ENCODE results near the gene MAPK8IP3.

The MAPK8IP3 gene

GRCh38 chr16:1776672-1776955 is 70.6 kb downstream of the MAPK8IP3 start:
- no peak for DNase-seq

GRCh38 chr16:1776991-1777374 is 71.0 kb downstream of the MAPK8IP3 start:
- DNase-seq = no peak

GRCh38 chr16:1777375-1778199 is 71.6 kb downstream of the MAPK8IP3 start:
- DNase-seq = no peak

- no peak for DNase-seq
Observed at GRCh38 chr16:1778200-1779179, 72.5 kb downstream of the MAPK8IP3 start.

GRCh38 chr16:1779234-1779701 is 73.3 kb downstream of the MAPK8IP3 start:
- no peak for DNase-seq

GRCh38 chr16:1779741-1780676 is 74.0 kb downstream of the MAPK8IP3 start:
- no peak for DNase-seq

GRCh38 chr16:1780677-1781072 is 74.7 kb downstream of the MAPK8IP3 start:
- no peak for DNase-seq

- no peak for DNase-seq
Observed at GRCh38 chr16:1781254-1781653, 75.3 kb downstream of the MAPK8IP3 start.

GRCh38 chr16:1781758-1782407 is 75.9 kb downstream of the MAPK8IP3 start:
- DNase-seq = no peak

- DNase-seq = peak; percentile 95
Observed at GRCh38 chr16:1782408-1783264, 76.6 kb downstream of the MAPK8IP3 start, which contains the start of the genes NUBP2 and SPSB3. TSS of gene NUBP2 (plus strand) at chr16:1782960. CDS start at chr16:1783021, 61 bp downstream. TSS of gene SPSB3 (minus strand) at chr16:1782571. CDS start at chr16:1781483, 1,088 bp downstream.

- DNase-seq = no peak
Observed at GRCh38 chr16:1784977-1785845, 79.2 kb downstream of the MAPK8IP3 start.

GRCh38 chr16:1785846-1786170 is 79.8 kb downstream of the MAPK8IP3 start:
- no peak for DNase-seq

- no peak for DNase-seq
Observed at GRCh38 chr16:1786242-1787055, 80.5 kb downstream of the MAPK8IP3 start.

- DNase-seq = no peak
Observed at GRCh38 chr16:1787056-1787321, 81.0 kb downstream of the MAPK8IP3 start.

- DNase-seq = no peak
Observed at GRCh38 chr16:1787322-1788094, 81.5 kb downstream of the MAPK8IP3 start.

- no peak for DNase-seq
Observed at GRCh38 chr16:1788095-1788707, 82.2 kb downstream of the MAPK8IP3 start.

GRCh38 chr16:1788708-1789100 is 82.7 kb downstream of the MAPK8IP3 start:
- DNase-seq = no peak

- no peak for DNase-seq
Observed at GRCh38 chr16:1789643-1790045, 83.6 kb downstream of the MAPK8IP3 start.

Data from SIG-M5 (cell line).